ENCODE data around the gene RNF208. TPM values are rescaled to one million over a fixed set of nuclear protein-coding genes. Genes with fewer than 3 reads are reported as not detected.

RNF208 gene
- total and polyA plus RNA-seq, 9 of the 15 experiments (the other 6 are each of a cell fraction or from before 2014, with no cell fraction given), result 0.15 to 6.9 (median 0.50) TPM; not detected in 2

GRCh38 chr9:137218754-137219271 is 3.2 kb downstream of the RNF208 start (continued):
- 0 out of 4 replicates have a peak, but pooled peaks of 1 of the 2 experiments have one; percentile 14 for TF ChIP-seq ZMIZ1 (IDR thresholded peaks at IDR 0.05; ENCODE audit: low read depth in 2 of 2, low read length in 2 of 2)
- peak; percentile 58; the same call in 1 of the 2 replicates for TF ChIP-seq C11orf30 (IDR thresholded peaks at IDR 0.05; ENCODE audit: low read depth)
- TF ChIP-seq MAZ (CRISPR knock-in tag; conservative IDR thresholded peaks at IDR 0.05 in 1 of 2, IDR thresholded peaks at IDR 0.05 in 1 of 2), result peak; percentile 73 to 76
- peak; percentile 96; the same call in 1 of the 2 replicates for TF ChIP-seq KLF13 (tag; IDR thresholded peaks at IDR 0.05; ENCODE audit: borderline replicate concordance, low read depth)
- TF ChIP-seq RNF2 (IDR thresholded peaks at IDR 0.05), result peak; percentile 88
- peak; percentile 96 for TF ChIP-seq ZNF592 (IDR thresholded peaks at IDR 0.05)
- no peak for TF ChIP-seq ZFP30 (CRISPR knock-in tag; IDR thresholded peaks at IDR 0.05; ENCODE audit: borderline replicate concordance)
- TF ChIP-seq ZNF639 (CRISPR knock-in tag; conservative IDR thresholded peaks at IDR 0.05 in 1 of 2, IDR thresholded peaks at IDR 0.05 in 1 of 2), result 0 out of 4 replicates have a peak, but pooled peaks of 1 of the 2 experiments have one; percentile 72
- TF ChIP-seq ZBTB2 (IDR thresholded peaks at IDR 0.05), result peak; percentile 82
- TF ChIP-seq ZKSCAN3 (CRISPR knock-in tag; IDR thresholded peaks at IDR 0.05), result no peak
- no peak for TF ChIP-seq MYBL2 (IDR thresholded peaks at IDR 0.05; ENCODE audit: low read depth)
- no peak for TF ChIP-seq MYBL2 (CRISPR knock-in tag; IDR thresholded peaks at IDR 0.05; ENCODE audit: borderline replicate concordance)
- TF ChIP-seq ATF4 (CRISPR knock-in tag; IDR thresholded peaks at IDR 0.05), result peak; percentile 70
- TF ChIP-seq NRF1 (conservative IDR thresholded peaks at IDR 0.05 in 1 of 2, IDR thresholded peaks at IDR 0.05 in 1 of 2), result peak; percentile 31 to 55
- no peak for TF ChIP-seq ZNF12 (CRISPR knock-in tag; IDR thresholded peaks at IDR 0.05)

Data from K562 (cell line).